22Rv1 (cell line): ENCODE data around the gene APBA1.

Experiments
- H3K27ac ChIP-seq: fragments of 450-650 bp; 2 replicates; pipeline ENCODE4 v1.5.1; 2017
- ZFX ChIP-seq: fragments of 450-650 bp; IDR thresholded peaks from 2 replicates; pipeline ENCODE4 v1.6.1; 2017; ENCODE audit warnings: antibody characterized with exemption, borderline replicate concordance
- TF ChIP-seq, protein P1 (sequence below): fragments of 450-650 bp; IDR thresholded peaks from 2 replicates; pipeline ENCODE4 v1.5.1; 2017; ENCODE audit warnings: mild to moderate bottlenecking

The APBA1 gene

DNA sequence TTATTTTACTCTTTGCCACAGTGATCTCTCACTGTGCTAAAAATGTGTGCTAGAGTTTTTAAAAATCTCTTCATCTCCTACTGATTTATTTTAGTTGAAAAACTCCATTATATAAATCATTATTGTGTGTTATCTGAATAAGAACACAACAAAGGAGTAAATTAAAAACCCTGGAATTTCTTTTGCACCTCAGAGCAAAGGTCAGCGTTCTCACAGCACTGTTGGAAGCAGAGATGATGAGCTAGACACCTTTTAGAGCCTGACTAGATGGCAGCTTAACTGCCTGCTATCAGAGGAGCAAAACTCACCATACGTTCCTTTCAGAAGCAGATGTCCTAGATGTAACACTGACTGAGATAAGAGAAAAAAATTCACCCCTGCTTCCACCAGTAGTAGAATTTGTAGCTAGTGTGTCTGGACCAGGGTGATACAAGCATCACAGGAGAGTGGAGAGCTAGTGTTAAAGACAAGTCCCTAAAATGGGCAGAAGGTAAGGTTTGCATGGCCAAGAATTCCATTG, 200.0 kb downstream of the APBA1 start:
- H3K27ac ChIP-seq, result no peak overlapping the region
- no peak for TF ChIP-seq ZFX
- TF ChIP-seq, protein P1, sequence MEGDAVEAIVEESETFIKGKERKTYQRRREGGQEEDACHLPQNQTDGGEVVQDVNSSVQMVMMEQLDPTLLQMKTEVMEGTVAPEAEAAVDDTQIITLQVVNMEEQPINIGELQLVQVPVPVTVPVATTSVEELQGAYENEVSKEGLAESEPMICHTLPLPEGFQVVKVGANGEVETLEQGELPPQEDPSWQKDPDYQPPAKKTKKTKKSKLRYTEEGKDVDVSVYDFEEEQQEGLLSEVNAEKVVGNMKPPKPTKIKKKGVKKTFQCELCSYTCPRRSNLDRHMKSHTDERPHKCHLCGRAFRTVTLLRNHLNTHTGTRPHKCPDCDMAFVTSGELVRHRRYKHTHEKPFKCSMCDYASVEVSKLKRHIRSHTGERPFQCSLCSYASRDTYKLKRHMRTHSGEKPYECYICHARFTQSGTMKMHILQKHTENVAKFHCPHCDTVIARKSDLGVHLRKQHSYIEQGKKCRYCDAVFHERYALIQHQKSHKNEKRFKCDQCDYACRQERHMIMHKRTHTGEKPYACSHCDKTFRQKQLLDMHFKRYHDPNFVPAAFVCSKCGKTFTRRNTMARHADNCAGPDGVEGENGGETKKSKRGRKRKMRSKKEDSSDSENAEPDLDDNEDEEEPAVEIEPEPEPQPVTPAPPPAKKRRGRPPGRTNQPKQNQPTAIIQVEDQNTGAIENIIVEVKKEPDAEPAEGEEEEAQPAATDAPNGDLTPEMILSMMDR, result no peak

DNA sequence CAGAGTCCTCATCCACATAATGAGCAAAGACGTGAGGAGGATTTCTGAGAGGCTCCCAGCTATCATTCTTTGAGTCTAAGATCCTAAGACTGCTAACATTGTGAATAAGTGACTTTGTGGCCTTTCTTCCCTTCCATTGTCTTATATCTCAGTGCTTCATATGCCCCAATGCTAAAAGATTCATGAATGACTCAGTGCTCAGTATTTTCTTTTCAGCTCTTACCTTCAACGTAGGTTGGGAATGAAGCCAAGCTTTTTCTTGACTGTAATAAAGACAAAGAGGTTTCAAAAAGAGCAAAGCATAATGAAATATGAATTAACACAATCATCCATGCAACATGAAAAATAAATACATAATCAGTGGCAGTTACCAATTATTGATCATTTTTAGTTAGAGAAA, 200.7 kb downstream of the APBA1 start:
- TF ChIP-seq, protein P1, result no peak
- no peak overlapping the region for H3K27ac ChIP-seq

DNA sequence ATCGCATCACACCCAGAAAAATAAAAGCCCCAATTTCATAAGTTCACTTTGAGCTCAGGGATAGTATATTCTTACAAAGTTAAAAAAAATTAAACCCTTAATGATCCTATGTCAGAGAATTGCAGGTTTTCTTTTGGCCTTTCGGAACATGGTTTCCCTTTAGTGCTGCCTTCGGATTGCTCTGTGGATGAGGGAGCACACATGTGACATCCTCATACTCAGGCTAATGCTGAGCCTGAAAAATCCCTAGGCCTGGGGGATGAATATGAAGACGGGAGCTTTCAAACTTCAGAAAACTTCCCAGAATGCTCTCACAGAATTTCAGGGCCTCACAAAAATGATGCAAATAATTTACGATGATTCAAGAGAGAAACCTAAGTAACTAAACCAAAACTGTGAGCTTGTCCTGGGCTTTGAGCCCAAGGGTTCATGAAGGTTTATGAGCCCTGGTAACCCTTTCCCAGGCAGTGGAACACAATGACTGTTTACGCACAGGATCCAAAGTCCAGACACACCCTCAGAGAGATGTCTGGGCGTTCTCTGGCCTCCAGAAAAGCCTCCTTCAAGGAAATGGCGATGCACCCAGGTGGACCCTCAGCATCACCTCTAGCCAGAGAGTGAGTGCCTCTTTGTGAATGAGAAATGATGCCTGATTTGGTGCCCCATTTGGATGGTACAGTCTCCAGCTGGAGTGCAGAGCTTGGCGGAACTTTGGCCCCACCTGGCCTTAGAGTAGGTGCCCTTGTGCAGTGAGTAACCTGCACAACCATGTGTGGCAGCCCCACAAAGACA, 201.8 kb downstream of the APBA1 start:
- TF ChIP-seq, protein P1, result no peak
- TF ChIP-seq ZFX, result no peak
- H3K27ac ChIP-seq, result no peak overlapping the region

DNA sequence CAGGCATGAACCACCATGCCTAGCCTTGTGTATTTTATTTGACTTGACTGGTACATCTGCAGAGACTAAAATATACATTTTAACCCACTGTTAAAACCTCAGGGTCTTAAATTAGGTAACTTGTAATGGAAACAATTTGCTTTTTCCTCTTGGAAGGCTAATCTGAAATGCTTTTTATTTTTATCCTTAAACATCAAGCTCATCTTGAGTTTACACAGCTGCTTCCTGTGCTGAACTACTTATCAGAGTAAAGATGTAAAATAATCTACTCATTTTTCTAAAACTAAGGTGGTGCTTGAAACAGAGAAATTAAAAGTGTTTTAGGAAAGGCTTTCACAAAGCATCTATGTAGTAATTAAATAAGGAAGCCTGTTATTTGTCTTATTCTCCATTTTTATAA, 203.0 kb downstream of the APBA1 start:
- no peak overlapping the region for H3K27ac ChIP-seq
- no peak for TF ChIP-seq ZFX
- TF ChIP-seq, protein P1, result no peak

DNA sequence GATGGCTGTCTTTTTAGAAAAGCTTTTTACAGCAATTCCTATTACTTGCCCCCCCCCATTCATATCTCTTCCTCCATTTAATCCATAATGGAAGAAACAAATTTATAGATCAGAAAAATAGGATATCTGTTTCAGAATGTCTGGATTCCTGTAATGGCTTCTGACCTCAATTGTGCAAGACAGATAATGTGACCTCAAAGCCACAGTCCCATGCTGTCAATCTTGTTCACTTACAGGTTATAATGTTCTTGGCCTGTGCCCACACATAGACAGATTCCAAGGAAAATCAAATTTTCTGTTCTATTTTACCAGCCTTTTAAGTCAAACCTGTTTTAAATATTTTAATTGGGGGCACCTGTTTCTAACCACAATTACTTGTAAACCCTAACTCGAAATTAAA, 203.8 kb downstream of the APBA1 start:
- TF ChIP-seq, protein P1, result no peak
- TF ChIP-seq ZFX, result no peak
- no peak overlapping the region for H3K27ac ChIP-seq

DNA sequence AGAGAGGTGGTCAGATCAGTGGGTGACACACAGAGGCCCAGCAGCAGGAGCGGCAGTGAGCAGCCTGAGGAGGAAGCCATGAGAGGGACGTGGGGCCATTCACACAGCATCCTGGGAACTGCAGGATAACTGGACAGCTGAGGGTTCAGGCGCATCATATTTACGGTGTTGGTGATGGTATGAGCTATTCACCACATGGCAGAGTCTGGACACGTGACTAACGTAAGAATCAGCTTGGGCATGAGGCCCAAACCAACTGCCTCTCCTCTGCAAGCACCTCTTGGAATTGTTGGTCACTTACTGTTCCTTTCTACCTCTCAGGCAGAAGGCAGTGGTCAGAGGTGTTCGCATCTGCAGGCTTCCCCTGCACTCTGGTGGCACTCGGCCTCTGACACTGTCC, 206.0 kb downstream of the APBA1 start:
- TF ChIP-seq, protein P1, result no peak
- no peak for TF ChIP-seq ZFX

DNA sequence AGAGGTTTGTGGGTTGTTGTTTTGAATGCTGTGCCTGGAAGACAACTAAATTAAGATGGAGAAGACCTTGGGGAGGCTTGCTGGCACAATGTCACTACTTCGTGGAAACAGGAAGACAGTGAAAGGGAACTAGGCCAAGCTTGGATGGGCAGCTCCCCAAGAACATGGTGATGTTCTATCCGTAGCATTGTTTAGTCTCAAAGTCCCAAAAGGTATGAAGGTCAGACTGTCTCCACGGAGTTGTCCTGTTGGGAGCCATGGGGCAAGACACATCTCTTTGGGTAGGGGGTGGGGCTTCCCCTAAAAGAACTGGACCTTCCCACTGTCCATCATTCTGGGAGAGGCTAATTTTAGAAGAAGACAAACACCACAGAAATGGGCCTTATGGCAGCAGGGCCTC, 206.7 kb downstream of the APBA1 start:
- no peak overlapping the region for H3K27ac ChIP-seq
- TF ChIP-seq ZFX, result no peak
- TF ChIP-seq, protein P1, result no peak

More for the DNA sequence above, 206.0 kb downstream of the APBA1 start:
- H3K27ac ChIP-seq, result no peak overlapping the region
